Fibroblast of lung (primary cell): ENCODE measurements around the gene MMAA.

Experiments used
- EZH2 ChIP-seq: IDR thresholded peaks from 2 replicates; pipeline ENCODE4 v1.5.1; 2012; ENCODE audit warnings: low read length, control low read depth, mild to moderate bottlenecking; ENCODE audit errors: missing control alignments
- TF ChIP-seq, protein P1 (sequence below), 2 donors: IDR thresholded peaks in 1 of 2; conservative IDR thresholded peaks in 1 of 2; 1 replicate in 1 of 2; 2 replicates in 1 of 2; pipeline ENCODE4 v1.5.1; 2011 to 2012; ENCODE audit warnings: low read length in 2 of 2, control low read depth in 1 of 2, inconsistent platforms in 1 of 2, low read depth in 1 of 2, mild to moderate bottlenecking in 1 of 2

DNA sequence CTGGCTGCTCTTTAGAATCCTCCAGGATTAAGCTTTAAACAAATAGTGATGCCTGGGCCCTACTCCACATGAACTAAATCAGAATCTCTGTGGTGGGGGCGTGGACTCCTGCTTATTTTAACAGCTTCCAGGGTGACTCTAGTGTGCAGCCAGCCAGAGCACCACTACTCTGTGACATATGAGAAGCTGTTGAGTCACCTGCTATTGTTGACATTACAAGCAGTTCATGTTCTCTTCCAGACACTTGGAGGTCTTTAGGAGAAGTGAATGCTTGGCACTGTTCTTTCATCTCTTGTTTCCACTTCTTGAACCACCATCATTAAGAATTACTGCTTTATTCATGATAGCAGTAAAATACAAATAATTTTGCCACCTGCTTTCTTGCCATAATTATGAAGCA lies 60.3 kb downstream of the MMAA start:
- TF ChIP-seq, protein P1, sequence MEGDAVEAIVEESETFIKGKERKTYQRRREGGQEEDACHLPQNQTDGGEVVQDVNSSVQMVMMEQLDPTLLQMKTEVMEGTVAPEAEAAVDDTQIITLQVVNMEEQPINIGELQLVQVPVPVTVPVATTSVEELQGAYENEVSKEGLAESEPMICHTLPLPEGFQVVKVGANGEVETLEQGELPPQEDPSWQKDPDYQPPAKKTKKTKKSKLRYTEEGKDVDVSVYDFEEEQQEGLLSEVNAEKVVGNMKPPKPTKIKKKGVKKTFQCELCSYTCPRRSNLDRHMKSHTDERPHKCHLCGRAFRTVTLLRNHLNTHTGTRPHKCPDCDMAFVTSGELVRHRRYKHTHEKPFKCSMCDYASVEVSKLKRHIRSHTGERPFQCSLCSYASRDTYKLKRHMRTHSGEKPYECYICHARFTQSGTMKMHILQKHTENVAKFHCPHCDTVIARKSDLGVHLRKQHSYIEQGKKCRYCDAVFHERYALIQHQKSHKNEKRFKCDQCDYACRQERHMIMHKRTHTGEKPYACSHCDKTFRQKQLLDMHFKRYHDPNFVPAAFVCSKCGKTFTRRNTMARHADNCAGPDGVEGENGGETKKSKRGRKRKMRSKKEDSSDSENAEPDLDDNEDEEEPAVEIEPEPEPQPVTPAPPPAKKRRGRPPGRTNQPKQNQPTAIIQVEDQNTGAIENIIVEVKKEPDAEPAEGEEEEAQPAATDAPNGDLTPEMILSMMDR (conservative IDR thresholded peaks at IDR 0.05 in 1 of 2, IDR thresholded peaks at IDR 0.05 in 1 of 2; ENCODE audit: low read depth in 1 of 2, low read length in 2 of 2), result no peak
- no peak for TF ChIP-seq EZH2
